HG03135 (cell line): ENCODE data around the gene MYH2.

ENCODE experiments used
- ATAC-seq: cut with Tn5 transposase; IDR thresholded peaks from one replicate; pipeline ENCODE4 v1.9.1; 2021; ENCODE audit warnings: mild to moderate bottlenecking, moderate library complexity; ENCODE audit not compliant: unreplicated experiment

The MYH2 gene

DNA sequence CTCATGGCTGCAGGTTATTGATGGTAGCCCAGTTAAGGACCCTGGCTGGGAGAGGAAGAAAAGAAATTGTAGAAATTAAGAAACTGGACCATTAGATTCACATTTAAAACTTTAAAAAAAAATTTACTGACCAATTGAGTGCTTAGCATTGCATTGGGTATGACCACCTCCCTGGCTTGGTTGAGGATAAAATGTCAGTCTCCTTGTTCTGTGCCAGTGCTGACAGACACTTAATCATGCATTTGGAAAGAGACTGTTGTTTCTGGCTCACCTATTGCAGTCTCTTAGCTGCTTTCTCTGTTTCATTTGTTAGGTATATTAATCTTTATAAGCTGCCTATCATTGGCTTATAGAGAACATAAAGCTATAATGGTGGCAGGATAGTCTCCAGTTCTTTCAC, 32.8 kb downstream of the MYH2 start:
- ATAC-seq: no peak

DNA sequence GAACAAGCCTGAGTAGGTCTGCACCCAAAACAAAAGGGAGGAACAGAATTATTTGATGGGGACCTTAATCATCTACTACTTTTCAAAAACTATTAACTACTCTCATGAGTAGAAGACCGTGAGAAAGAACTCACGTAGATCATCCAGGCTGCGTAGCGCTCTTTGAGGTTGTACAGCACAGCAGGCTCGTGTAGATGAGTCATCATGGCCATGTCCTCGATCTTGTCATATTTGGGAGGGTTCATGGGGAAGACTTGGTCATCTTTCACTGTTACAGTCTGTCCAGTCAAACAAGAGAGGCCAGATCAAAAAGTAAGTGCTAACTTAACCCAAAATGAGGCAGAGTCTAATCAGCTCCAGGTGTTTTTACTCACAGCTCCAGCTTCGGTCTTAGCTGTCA, 33.4 kb downstream of the MYH2 start:
- ATAC-seq: no peak

DNA sequence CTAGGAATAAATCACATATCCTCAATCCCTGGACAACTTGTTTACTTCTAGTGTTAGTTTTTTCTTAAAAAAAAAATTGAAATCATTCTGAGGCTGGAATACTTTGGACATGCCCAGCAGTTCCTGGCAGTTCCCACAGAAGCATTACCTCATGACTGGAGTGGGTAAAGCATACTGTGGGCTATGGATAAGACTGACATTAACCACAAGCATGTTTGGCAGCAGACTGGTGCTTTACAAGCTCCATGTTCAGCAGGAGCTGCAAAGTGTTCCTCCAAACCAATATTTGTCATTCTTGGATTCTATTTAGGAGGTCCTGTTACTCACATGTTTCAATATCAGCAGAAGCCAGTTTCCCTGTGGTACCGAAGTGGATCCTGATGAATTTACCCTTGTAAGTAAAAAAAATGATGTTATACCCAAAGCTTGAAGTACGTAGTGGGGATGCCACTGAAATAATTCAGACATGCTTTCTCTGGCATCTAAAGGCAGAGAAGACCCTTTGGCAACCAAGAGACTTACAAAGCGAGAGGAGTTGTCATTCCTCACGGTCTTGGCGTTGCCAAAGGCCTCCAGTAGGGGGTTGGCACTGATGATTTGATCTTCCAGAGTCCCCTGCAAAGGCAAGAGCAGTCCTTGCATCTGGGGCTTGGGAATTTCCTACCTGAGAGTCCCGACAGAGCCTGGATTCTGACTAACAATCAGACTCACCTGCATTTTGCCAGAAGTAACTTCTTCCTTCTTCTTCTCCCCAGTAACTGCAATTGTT, 36.0 kb downstream of the MYH2 start:
- ATAC-seq: no peak

DNA sequence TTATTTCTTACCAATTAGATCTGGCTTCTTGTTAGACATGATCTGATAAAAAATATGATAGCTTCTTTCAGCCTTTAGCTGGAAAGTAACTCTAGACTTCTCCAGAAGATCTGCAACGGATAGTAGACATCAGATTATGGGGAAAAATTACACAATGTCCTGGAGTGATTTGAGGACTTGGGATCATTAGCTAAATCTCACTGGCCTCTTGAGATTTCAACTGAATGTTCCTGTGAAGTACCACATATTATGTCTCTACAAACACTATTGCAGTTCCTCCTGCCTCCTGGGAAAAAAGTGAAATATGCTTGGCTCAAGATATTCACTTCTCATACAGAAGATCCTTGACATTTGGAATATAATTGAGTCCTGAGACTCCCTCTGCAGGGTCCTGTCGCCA, 36.6 kb downstream of the MYH2 start:
- ATAC-seq: no peak

DNA sequence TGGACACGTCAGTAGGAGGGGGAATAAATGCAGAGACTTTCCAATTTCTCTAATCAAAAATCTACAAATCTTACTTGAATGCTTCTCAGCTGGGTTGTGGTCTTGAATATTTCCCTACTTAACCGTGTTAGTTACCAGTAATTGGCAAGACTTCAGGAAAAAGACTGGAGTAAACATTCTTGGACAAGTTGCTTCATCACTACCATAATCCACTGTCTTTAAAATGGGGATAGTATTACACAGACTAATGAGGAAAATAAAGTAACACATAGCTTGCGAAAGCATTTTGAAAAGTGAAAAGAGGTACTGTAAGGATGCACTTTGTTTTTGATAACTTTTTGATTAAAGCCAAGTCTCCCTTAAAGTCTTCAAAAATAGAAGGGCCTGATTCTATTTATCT, 49.5 kb downstream of the MYH2 start:
- no peak for ATAC-seq

DNA sequence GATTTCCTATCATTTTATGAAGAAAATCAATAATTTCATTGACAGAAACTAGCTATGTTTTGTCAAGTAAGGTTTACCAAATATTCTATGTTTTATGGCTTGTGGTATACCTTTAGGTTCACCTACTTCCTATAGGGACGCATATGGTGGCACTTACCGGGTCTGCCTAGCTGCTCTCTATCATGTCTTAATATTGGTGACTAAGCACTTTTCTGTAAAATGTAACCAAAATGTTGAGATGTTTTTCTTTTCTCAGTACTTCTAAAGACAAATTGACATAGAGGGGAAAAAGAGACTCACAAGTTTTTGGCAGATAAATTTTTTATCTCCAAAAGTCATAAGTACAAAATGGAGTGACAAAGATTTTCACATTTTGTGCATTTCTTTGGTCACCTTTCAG, 57.5 kb downstream of the MYH2 start:
- no peak for ATAC-seq

DNA sequence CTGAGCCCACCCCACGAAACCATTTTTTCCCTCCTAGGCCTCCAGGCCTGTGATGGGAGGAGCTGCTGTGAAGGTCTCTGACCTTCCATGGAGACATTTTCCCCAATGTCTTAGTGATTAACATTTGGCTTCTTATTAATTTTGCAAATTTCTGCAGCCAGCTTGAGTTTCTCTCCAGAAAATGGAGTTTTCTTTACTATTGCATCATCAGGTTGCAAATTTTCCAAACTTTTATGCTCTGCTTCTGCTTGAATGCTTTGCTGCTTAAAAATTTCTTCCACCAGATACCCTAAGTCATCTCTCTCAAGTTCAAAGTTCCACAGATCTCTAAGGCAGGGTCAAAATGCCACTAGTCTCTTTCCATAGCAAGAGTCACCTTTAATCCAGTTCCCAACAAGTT, 67.2 kb downstream of the MYH2 start:
- no peak for ATAC-seq

DNA sequence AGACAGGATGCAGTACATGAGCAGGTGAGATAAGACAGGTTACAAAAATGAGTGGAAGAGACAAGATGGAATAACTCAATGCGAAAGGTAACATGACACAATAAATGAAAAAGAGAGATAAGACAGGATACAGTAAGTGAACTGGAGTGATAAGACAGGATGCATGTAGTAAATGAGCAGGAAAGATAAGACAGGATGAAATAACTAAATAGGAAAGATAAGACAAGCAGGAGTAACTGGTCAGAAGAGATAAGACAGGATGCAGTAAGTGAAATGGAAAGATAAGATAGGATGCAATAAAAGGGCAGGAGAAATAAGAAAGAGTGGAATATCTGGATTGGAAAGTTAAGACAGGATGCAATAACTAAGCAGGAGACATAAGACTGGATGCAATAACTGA, 71.8 kb downstream of the MYH2 start:
- no peak for ATAC-seq

DNA sequence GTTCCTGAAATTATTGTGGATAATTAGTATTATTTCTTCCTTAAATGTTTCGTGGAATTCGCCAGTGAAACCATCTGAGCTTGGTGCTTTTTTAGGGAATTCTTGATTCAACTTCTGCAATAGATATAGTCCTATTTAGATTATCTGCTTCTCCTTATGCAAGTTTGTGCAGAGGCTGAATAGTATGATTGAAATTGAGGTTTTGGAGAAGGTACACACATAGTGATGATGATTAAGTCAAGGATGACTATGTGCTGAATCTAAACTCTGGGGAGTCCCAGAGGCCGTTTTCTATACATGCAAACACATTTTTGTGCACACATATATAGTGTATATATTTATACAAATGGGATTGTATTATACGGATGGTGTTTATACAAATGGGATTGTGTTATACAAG, 74.9 kb downstream of the MYH2 start:
- no peak for ATAC-seq

DNA sequence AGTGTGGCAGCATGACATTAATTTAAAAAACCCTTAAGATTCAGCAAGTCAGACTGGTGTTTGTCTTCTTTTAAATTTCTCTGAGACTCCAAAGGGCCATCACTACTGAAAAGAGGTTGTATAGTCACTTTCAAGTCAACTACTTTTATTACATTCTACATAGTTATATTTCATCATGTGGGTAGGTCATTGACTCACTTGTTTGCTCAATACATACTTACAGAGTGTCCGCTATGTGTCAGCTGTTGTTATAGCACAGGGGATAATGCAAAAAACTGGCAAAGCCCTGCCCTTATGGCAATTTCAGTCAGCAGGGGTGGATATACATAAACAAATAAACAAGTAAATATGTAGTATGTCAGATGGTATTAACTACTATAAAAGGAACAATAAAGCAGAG, 77.6 kb downstream of the MYH2 start:
- no peak for ATAC-seq
